Peyer's patch (tissue), 4 donors: ENCODE data around the gene ADGRG1.

Experiments
- CTCF ChIP-seq, 6 experiments: fragments of 450-650 bp in 4 of 6; fragments of 200-600 bp in 2 of 6; sonication (generic) in 1 of 6; IDR thresholded peaks; one replicate each; pipeline ENCODE4 v1.5.1; 2017 to 2019; ENCODE audit warnings: antibody characterized with exemption in 6 of 6, mild to moderate bottlenecking in 3 of 6, moderate library complexity in 1 of 6
- POLR2A ChIP-seq, 2 donors: fragments of 450-650 bp; IDR thresholded peaks; one replicate each; pipeline ENCODE4 v1.5.1; 2017; ENCODE audit warnings: antibody characterized with exemption in 2 of 2, mild to moderate bottlenecking in 2 of 2, moderate library complexity in 2 of 2

- no peak for TF ChIP-seq POLR2A (IDR thresholded peaks at IDR 0.05)
- no peak for TF ChIP-seq CTCF (IDR thresholded peaks at IDR 0.05)
Observed at GRCh38 chr16:57629516-57630406, 1.3 kb downstream of the ADGRG1 start.
